ENCODE measurements around the gene CCDC40.

CCDC40 gene

DNA sequence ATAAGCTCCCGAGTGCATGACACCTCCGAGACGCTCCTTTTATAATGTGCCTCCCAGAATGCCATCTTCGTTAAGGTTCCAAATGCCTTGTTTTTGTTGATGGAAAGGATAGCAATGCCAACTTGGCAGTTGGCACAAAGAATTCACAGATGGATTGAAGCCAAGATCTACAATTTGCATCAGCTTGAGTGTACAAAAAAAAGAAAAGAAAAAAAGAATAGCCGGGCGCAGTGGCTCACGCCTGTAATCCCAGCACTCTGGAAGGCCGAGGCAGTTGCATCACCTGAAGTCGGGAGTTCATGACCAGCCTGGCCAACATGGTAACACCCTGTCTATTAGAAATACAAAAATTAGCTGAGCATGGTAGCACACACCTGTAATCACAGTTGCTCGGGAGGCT lies 8.4 kb upstream of the CCDC40 start:
- H3K79me2 ChIP-seq (ENCODE audit: insufficient read depth, low read depth) = no peaks in the 10 kb centered on the region
- H3K36me3 ChIP-seq (ENCODE audit: insufficient read depth) = no peaks in the 10 kb centered on the region
- H3K27me3 ChIP-seq (ENCODE audit: insufficient read depth, low read depth) = no peaks in the 10 kb centered on the region
- H4K20me1 ChIP-seq (ENCODE audit: insufficient read depth) = no peaks in the 10 kb centered on the region
- H3K4me2 ChIP-seq = peak overlapping the region; percentile 43; the same call in 1 of the 2 replicates
- no peak overlapping the region for H3K4me3 ChIP-seq (IDR thresholded peaks at IDR 0.05; ENCODE audit: insufficient read depth, low read depth, low read length)
- TF ChIP-seq, protein P1, sequence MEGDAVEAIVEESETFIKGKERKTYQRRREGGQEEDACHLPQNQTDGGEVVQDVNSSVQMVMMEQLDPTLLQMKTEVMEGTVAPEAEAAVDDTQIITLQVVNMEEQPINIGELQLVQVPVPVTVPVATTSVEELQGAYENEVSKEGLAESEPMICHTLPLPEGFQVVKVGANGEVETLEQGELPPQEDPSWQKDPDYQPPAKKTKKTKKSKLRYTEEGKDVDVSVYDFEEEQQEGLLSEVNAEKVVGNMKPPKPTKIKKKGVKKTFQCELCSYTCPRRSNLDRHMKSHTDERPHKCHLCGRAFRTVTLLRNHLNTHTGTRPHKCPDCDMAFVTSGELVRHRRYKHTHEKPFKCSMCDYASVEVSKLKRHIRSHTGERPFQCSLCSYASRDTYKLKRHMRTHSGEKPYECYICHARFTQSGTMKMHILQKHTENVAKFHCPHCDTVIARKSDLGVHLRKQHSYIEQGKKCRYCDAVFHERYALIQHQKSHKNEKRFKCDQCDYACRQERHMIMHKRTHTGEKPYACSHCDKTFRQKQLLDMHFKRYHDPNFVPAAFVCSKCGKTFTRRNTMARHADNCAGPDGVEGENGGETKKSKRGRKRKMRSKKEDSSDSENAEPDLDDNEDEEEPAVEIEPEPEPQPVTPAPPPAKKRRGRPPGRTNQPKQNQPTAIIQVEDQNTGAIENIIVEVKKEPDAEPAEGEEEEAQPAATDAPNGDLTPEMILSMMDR (conservative IDR thresholded peaks at IDR 0.05; ENCODE audit: low read depth, low read length) = no peak
- H3K9ac ChIP-seq = no peak overlapping the region
- peak overlapping the region; percentile 30; the same call in 1 of the 2 replicates for H3K27ac ChIP-seq
- no peak overlapping the region for H2AFZ ChIP-seq (ENCODE audit: low read depth)
- peaks cover 48% of the 10 kb centered on the region for H3K4me1 ChIP-seq (ENCODE audit: low read depth, poor library complexity, severe bottlenecking)

DNA sequence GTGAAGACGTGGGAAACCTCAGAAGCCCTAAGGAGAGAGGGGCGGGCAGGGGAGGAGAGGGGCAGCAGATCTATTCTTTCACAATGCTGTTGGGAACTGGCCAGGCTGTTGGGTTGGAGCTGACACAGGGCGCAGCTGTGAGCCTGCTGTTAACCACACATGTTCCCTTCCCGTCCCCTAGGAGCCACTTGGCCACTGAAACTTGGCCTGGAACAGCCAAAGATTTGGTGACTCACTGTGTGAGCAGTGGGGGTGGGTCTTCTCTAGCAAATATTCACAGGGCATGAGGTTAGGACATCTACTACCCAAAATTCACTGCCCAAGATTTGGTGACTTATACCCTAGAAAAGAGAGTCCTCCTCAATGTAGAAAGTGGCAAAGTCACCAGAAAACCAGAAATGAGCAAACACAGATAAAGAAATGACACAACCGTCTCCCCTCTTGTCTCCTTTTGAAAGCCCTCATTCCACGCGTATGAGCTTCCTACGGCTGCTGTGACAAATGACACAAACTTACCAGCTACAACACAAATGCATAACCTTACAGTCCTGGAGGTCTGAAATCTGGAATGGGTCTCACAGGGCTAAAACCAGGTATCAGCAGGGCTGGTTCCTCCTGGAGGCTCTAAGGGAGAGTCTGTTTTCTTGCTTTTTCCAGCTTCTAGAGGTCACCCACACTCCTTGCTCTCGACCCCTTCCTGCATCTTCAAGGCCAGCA lies 7.0 kb upstream of the CCDC40 start:
- no peak overlapping the region for H2AFZ ChIP-seq (ENCODE audit: low read depth)
- no peaks in the 10 kb centered on the region for H3K27me3 ChIP-seq (ENCODE audit: insufficient read depth, low read depth)
- H3K4me3 ChIP-seq (IDR thresholded peaks at IDR 0.05; ENCODE audit: insufficient read depth, low read depth, low read length) = no peak overlapping the region
- peak overlapping the region; percentile 30; the same call in 1 of the 2 replicates for H3K27ac ChIP-seq
- H3K4me1 ChIP-seq (ENCODE audit: low read depth, poor library complexity, severe bottlenecking) = peaks cover 48% of the 10 kb centered on the region
- no peaks in the 10 kb centered on the region for H4K20me1 ChIP-seq (ENCODE audit: insufficient read depth)
- TF ChIP-seq, protein P1 (conservative IDR thresholded peaks at IDR 0.05; ENCODE audit: low read depth, low read length) = no peak
- peak overlapping the region; percentile 43 for H3K4me2 ChIP-seq
- H3K79me2 ChIP-seq (ENCODE audit: insufficient read depth, low read depth) = no peaks in the 10 kb centered on the region
- H3K36me3 ChIP-seq (ENCODE audit: insufficient read depth) = no peaks in the 10 kb centered on the region
- H3K9ac ChIP-seq = no peak overlapping the region

DNA sequence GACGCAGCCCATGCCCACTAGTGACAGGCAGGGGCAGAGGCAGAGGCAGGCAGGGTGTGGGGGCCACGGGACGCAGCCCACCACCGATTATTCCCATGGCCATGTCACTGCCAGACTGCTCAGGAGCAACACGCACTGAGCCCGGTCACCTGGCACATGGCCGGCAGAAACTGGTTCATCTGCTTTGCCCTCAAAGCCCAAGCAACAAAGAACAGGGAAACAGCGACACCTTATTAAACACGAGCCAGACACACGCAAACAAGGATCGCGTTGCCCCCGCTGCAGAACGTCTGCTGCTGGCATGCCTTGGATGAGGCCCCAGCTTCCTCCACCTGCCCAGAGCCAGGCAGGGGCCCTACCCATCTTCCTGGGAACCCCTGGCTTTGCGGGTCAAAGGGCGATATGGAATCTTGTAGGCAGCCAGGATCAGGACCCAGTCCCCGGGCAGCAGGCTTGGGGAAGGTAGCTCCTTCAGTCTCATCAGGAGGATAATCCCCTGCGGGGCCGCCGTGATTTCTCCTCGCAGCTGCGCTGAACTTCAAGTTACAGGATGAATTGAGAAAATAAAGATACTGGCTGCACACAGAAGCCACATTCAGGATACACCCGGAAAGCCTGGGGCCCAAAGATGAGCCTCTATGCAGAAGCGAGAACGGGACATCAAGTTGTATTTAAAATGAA lies 5.6 kb upstream of the CCDC40 start:
- H3K4me1 ChIP-seq (ENCODE audit: low read depth, poor library complexity, severe bottlenecking) = peaks cover 52% of the 10 kb centered on the region
- H2AFZ ChIP-seq (ENCODE audit: low read depth) = no peak overlapping the region
- peak overlapping the region; percentile 34; the same call in 1 of the 2 replicates for H3K4me2 ChIP-seq
- no peak overlapping the region for H3K27ac ChIP-seq
- H3K79me2 ChIP-seq (ENCODE audit: insufficient read depth, low read depth) = no peaks in the 10 kb centered on the region
- no peaks in the 10 kb centered on the region for H4K20me1 ChIP-seq (ENCODE audit: insufficient read depth)
- TF ChIP-seq, protein P1 (conservative IDR thresholded peaks at IDR 0.05; ENCODE audit: low read depth, low read length) = no peak
- H3K27me3 ChIP-seq (ENCODE audit: insufficient read depth, low read depth) = peaks cover 8% of the 10 kb centered on the region; the same call in 1 of the 2 replicates
- no peak overlapping the region for H3K9ac ChIP-seq
- no peaks in the 10 kb centered on the region for H3K36me3 ChIP-seq (ENCODE audit: insufficient read depth)
- H3K4me3 ChIP-seq (IDR thresholded peaks at IDR 0.05; ENCODE audit: insufficient read depth, low read depth, low read length) = no peak overlapping the region

DNA sequence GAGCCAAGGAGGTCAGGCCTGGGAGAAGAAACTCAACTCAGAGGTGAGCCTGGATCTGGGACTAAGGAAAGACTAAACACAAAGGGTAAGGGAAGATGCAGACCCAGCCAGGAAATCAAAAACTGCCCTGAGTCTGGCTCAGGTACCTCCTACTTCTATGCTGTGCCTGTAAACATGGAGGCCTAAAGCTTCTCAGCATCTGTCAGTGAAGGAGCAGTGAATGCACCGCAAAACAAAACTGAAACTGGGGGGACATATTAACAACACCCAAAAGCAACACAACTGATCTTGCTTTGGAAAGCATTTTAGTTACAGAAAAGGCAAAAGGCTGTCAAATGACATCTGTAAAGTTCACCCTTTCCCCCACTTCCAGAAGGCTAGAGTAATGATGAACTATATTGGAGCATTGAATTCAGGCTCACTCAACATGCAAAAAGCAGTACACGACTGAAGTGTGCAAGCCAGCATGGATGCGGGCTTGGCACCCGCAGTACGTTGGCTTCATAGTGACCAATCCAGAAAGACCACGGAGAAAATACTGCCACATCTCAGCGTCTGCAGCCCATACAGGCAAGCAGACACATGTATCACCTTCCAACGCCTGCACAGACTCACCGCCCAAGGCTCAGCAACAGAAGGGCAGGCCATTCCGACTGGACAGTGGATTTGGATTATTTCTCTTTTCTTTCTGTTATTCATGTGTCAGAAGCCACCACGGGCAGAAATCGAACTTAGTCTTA lies 4.6 kb upstream of the CCDC40 start:
- Histone ChIP-seq H3K27me3 (ENCODE audit: insufficient read depth, low read depth) (peaks cover 8% of the 10 kb centered on the region; the same call in 1 of the 2 replicates), H3K4me1 (ENCODE audit: low read depth, poor library complexity, severe bottlenecking) (peaks cover 52% of the 10 kb centered on the region), H3K36me3 (ENCODE audit: insufficient read depth) (no peaks in the 10 kb centered on the region), H3K27ac (peak overlapping the region; percentile 43; the same call in 1 of the 2 replicates), H3K9ac (no peak overlapping the region), H2AFZ (ENCODE audit: low read depth) (no peak overlapping the region), H3K79me2 (ENCODE audit: insufficient read depth, low read depth) (no peaks in the 10 kb centered on the region), H3K4me3 (IDR thresholded peaks at IDR 0.05; ENCODE audit: insufficient read depth, low read depth, low read length) (no peak overlapping the region), H3K4me2 (peak overlapping the region; percentile 34; the same call in 1 of the 2 replicates), H4K20me1 (ENCODE audit: insufficient read depth) (no peaks in the 10 kb centered on the region)
- TF ChIP-seq, protein P1 (conservative IDR thresholded peaks at IDR 0.05; ENCODE audit: low read depth, low read length) = no peak
